Measurements from ENCODE around the gene TCP1.
"Not testable (repeated sequence)": the region's sequence is repeated elsewhere in the genome, so short reads cannot be mapped to it uniquely, and the experiment has no call there.

The TCP1 gene

DNA sequence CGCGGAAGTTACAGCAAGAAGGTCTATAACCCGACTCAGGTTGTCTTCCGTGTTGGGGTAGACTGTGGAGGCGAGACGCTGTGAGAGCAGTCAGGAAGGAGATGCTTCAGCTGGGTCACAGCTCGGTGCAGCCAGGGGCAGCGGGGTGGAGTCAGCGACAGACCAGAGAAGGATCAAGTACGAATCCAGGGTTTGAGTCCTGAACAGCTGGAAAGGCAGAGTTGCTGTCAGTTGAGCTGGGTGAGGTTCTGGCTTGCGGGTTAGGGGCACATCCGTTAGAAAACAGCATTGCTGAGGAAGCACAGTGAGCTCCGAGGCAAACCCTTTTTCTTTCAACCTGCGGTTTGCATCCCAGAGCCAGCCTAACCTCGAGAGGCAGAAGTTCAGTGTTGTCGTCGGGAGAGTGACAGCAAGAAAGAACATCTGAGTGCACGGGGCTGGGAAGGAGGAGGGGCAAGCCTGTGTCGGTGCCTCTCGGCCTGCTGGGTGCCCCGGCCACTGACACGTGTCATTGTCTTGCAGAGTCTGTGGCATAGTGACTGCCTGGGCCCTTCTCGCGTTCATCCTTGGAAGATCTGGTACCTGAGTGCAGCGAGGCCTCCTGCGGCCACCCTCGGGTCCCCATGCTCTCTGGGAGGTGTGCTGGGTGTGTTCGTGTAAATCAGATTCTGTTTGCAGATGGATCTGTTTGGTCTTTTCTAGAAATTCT is 30.7 kb upstream of the TCP1 start:
- Histone ChIP-seq H3K27me3 (peaks cover 3% of the 10 kb centered on the region; the same call in 1 of the 2 replicates), H3K4me1 (no peaks in the 10 kb centered on the region), H3K36me3 (no peaks in the 10 kb centered on the region), H3K4me3 (ENCODE audit: low read depth, low read length) (no peak overlapping the region), H3K9me3 (no peaks in the 10 kb centered on the region)
- DNase-seq: no peak
- TF ChIP-seq, protein P1, sequence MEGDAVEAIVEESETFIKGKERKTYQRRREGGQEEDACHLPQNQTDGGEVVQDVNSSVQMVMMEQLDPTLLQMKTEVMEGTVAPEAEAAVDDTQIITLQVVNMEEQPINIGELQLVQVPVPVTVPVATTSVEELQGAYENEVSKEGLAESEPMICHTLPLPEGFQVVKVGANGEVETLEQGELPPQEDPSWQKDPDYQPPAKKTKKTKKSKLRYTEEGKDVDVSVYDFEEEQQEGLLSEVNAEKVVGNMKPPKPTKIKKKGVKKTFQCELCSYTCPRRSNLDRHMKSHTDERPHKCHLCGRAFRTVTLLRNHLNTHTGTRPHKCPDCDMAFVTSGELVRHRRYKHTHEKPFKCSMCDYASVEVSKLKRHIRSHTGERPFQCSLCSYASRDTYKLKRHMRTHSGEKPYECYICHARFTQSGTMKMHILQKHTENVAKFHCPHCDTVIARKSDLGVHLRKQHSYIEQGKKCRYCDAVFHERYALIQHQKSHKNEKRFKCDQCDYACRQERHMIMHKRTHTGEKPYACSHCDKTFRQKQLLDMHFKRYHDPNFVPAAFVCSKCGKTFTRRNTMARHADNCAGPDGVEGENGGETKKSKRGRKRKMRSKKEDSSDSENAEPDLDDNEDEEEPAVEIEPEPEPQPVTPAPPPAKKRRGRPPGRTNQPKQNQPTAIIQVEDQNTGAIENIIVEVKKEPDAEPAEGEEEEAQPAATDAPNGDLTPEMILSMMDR (IDR thresholded peaks at IDR 0.05; ENCODE audit: low read depth, low read length): no peak

DNA sequence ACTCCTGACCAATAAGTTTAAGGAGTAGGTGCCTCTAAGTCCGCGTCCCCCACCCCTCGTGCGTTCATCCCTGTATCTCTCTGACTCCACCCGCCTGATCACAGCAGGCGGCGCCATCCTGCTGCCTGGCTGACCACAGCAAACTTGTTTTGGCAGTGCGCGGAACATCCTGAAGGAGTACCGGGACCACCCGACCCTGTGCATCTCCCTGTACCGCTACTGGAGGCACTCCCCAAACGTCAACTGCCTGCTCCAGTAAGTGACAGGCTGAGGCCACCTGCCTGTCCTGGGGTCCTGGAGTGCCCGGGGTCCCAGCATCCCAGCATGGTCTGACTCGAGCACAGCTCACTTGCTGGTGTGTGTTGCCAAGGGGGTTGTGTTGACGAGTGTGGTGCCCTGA is 29.7 kb upstream of the TCP1 start:
- DNase-seq: no peak
- Histone ChIP-seq H3K4me1 (no peaks in the 10 kb centered on the region), H3K27me3 (peaks cover 3% of the 10 kb centered on the region; the same call in 1 of the 2 replicates), H3K9me3 (no peaks in the 10 kb centered on the region), H3K36me3 (no peaks in the 10 kb centered on the region), H3K4me3 (ENCODE audit: low read depth, low read length) (no peak overlapping the region)
- TF ChIP-seq, protein P1 (IDR thresholded peaks at IDR 0.05; ENCODE audit: low read depth, low read length): no peak

DNA sequence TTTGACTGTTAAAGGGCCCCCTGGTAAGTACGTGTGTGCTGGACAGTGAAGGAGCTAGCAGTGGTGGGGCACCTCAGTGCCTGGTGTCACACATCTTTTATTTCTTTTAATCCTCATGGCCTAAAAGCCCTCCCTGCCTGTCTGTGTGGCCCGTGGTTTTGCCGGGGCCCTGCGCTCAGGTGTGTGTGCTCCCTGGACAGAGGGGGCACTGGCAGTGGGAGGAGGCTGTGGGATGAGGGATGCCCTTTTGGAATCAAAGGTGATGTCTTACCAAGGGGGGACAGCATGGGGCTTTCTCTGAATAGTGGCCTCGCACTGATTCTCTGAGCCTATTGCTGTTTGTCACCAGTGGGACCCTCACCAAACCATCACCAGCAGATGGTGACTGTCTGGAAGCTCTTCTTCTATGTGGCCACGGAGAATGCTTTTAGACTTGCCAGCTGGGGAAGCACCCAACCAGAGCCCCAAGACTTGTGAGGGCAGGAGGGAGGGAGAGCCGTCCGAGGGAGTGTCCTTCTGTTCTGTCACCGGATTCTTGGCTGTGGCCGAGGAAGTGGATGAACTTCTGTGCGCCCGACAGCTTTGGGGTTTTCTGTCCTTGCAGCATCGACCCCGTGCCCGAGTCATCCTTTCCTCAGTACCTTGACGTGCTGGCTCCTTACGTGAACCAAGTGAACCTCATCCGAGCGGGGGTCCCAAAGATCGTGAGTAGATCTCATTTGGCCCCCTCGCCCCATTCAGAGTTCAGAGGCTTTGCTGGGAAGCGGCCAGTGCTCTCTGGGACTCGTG is 28.7 kb upstream of the TCP1 start:
- Histone ChIP-seq H3K27me3 (peaks cover 3% of the 10 kb centered on the region; the same call in 1 of the 2 replicates), H3K36me3 (no peaks in the 10 kb centered on the region), H3K4me3 (ENCODE audit: low read depth, low read length) (no peak overlapping the region), H3K4me1 (no peaks in the 10 kb centered on the region), H3K9me3 (no peaks in the 10 kb centered on the region)
- TF ChIP-seq, protein P1 (IDR thresholded peaks at IDR 0.05; ENCODE audit: low read depth, low read length): no peak
- no peak for DNase-seq

DNA sequence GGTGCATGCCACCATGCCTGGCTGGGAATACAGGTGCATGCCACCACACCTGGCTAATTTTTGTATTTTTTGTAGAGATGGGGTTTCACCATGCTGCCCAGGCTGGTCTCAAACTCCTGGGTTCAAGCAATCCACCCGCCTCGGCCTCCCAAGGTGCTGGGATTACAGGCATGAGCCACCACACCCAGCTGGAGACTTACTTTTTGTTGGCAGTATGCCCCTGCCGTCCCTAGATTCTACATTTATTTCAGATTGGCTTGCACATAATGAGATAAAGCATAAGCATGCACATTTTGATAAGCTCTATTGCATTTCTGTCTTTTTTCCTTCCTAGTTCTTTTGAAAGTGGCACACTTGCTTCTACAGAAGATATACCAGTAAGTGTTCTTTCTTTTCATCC is 27.4 kb upstream of the TCP1 start:
- not testable (repeated sequence) for H3K9me3 ChIP-seq; H3K27me3 ChIP-seq; DNase-seq; H3K4me3 ChIP-seq (ENCODE audit: low read depth, low read length); H3K4me1 ChIP-seq; H3K36me3 ChIP-seq

DNA sequence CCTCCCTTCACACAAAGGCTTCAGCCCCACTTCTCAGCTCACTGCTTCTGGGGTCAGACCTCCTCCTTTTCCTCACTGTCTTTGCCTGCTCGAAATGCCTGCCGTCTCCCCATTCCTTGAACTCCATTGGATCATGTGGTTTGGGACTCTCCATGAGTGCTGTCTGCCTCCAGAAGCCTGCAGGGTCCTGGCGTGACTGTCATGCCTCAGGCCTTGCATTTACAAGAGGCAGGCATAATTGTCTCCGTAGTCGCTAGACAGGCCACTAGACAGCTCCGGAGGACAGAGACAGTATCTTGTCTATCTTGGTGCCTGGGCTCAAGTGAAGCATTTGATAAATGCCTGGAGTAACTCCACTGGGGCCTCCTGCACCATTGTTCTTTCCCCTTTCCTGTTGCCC is 26.0 kb upstream of the TCP1 start:
- Histone ChIP-seq H3K4me3 (ENCODE audit: low read depth, low read length) (no peak overlapping the region), H3K36me3 (no peaks in the 10 kb centered on the region), H3K27me3 (peaks cover 3% of the 10 kb centered on the region; the same call in 1 of the 2 replicates), H3K4me1 (no peaks in the 10 kb centered on the region), H3K9me3 (no peaks in the 10 kb centered on the region)
- DNase-seq: peak; percentile 47
- TF ChIP-seq, protein P1 (IDR thresholded peaks at IDR 0.05; ENCODE audit: low read depth, low read length): no peak

DNA sequence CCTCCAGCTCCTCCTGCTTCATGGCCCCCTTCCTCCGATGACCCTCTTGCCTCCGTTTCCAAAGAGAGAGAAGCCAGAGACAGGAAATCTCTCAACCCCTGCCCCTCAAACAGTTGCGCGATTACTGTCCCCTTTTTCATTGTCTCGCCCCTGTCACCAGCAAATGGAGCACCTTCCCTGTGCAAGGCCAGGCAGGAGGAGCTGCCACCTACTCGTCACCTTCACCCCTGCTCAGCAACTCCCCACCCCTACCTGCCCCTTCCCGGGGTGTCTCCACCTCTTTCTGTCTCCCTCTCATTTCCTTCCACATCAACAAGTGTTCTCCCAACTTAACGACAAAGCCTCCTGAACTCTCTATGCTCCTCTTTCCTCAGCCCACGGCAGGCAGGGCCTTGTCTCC is 24.4 kb upstream of the TCP1 start:
- no peaks in the 10 kb centered on the region for H3K36me3 ChIP-seq
- H3K27me3 ChIP-seq: no peaks in the 10 kb centered on the region; the same call in 1 of the 2 replicates
- H3K4me3 ChIP-seq (ENCODE audit: low read depth, low read length): no peak overlapping the region
- H3K9me3 ChIP-seq: no peaks in the 10 kb centered on the region
- DNase-seq: no peak
- TF ChIP-seq, protein P1 (IDR thresholded peaks at IDR 0.05; ENCODE audit: low read depth, low read length): no peak
- no peaks in the 10 kb centered on the region for H3K4me1 ChIP-seq

Measured in BE2C (cell line).